WTC11 (cell line): ENCODE data around the gene PCDH1. TPM values are rescaled to one million over a fixed set of nuclear protein-coding genes. Genes with fewer than 3 reads are reported as not detected.
A peak's percentile ranks its signal among the peaks of the same experiment; 100 is the strongest.

Source experiments
- ATAC-seq: fragments of 200-7000 bp; cut with Tn5 transposase; 2 replicates; pipeline ENCODE4 v1.10.0; 2021; ENCODE audit warnings: mild to moderate bottlenecking, moderate library complexity
- CTCF ChIA-PET: fragments of 300-600 bp; sonication (Branson Sonifier 250); formaldehyde crosslinking; loops from one replicate; lab custom pipeline; 2021; ENCODE audit warnings: antibody characterized with exemption; lab: Charles Lee
- POLR2A ChIA-PET: fragments of 350-600 bp; sonication (Branson Sonifier 250); formaldehyde crosslinking; loops from one replicate; lab custom pipeline; 2021; ENCODE audit warnings: antibody characterized with exemption; lab: Charles Lee
- DNase-seq: peaks from one replicate; pipeline ENCODE4 v3.0.0; 2021; ENCODE audit warnings: low spot score
- H3K27ac Mint-ChIP-seq: 2 replicates; pipeline ENCODE4 v1.8.0; 2021; ENCODE audit warnings: mixed read lengths
- H3K27me3 Mint-ChIP-seq: 2 replicates; pipeline ENCODE4 v1.8.0; 2021; ENCODE audit warnings: low read depth, mild to moderate bottlenecking, moderate library complexity, mixed read lengths
- H3K36me3 Mint-ChIP-seq: 2 replicates; pipeline ENCODE4 v1.8.0; 2021; ENCODE audit warnings: mixed read lengths
- H3K4me1 Mint-ChIP-seq: 2 replicates; pipeline ENCODE4 v1.8.0; 2022; ENCODE audit warnings: mixed read lengths
- H3K4me3 Mint-ChIP-seq: 2 replicates; pipeline ENCODE4 v1.8.0; 2021; ENCODE audit warnings: mild to moderate bottlenecking, moderate library complexity, mixed read lengths
- H3K9me3 Mint-ChIP-seq: 2 replicates; pipeline ENCODE4 v1.8.0; 2021; ENCODE audit warnings: mixed read lengths
- ARID4B ChIP-seq: sonication (generic); formaldehyde crosslinking; IDR thresholded peaks from 2 replicates; pipeline ENCODE4 v1.8.0; 2023; ENCODE audit warnings: missing genetic modification reagents, mild to moderate bottlenecking, borderline replicate concordance
- GABPB1 ChIP-seq: sonication (generic); formaldehyde crosslinking; IDR thresholded peaks from 2 replicates; pipeline ENCODE4 v1.8.1; 2023; ENCODE audit warnings: mild to moderate bottlenecking, missing genetic modification reagents
- JAZF1 ChIP-seq: fragments of 250-450 bp; sonication (Bioruptor Pico); IDR thresholded peaks from 2 replicates; pipeline ENCODE4 v1.9.0; 2021; ENCODE audit warnings: moderate library complexity, mild to moderate bottlenecking, inconsistent platforms
- JUN ChIP-seq: sonication (generic); formaldehyde crosslinking; IDR thresholded peaks from 2 replicates; pipeline ENCODE4 v1.8.0; 2023; ENCODE audit warnings: mild to moderate bottlenecking, missing genetic modification reagents
- NFE2L1 ChIP-seq: sonication (generic); formaldehyde crosslinking; IDR thresholded peaks from 2 replicates; pipeline ENCODE4 v1.8.1; 2023; ENCODE audit warnings: missing genetic modification reagents
- NFYB ChIP-seq: sonication (generic); formaldehyde crosslinking; conservative IDR thresholded peaks from 2 replicates; pipeline ENCODE4 v1.8.0; 2022; ENCODE audit warnings: low read depth, missing genetic modification reagents
- PRDM15 ChIP-seq: sonication (generic); formaldehyde crosslinking; IDR thresholded peaks from 2 replicates; pipeline ENCODE4 v1.8.0; 2022; ENCODE audit warnings: missing genetic modification reagents
- USF1 ChIP-seq: sonication (generic); formaldehyde crosslinking; IDR thresholded peaks from 2 replicates; pipeline ENCODE4 v1.8.0; 2022; ENCODE audit warnings: mild to moderate bottlenecking, missing genetic modification reagents
- ZBTB21 ChIP-seq: sonication (generic); formaldehyde crosslinking; IDR thresholded peaks from 2 replicates; pipeline ENCODE4 v1.8.1; 2023; ENCODE audit warnings: mild to moderate bottlenecking, missing genetic modification reagents, borderline replicate concordance
- ZNF232 ChIP-seq: sonication (generic); formaldehyde crosslinking; IDR thresholded peaks from 2 replicates; pipeline ENCODE4 v1.8.0; 2022; ENCODE audit warnings: mild to moderate bottlenecking, missing genetic modification reagents
- ZNF317 ChIP-seq: sonication (generic); formaldehyde crosslinking; IDR thresholded peaks from 2 replicates; pipeline ENCODE4 v1.8.1; 2023; ENCODE audit warnings: low read depth, mild to moderate bottlenecking, moderate library complexity, missing genetic modification reagents, borderline replicate concordance
- ZNF425 ChIP-seq: fragments of 250-450 bp; sonication (Bioruptor Pico); conservative IDR thresholded peaks from 2 replicates; pipeline ENCODE4 v1.9.0; 2021; ENCODE audit warnings: mild to moderate bottlenecking
- total RNA-seq: library from RNA; stranded (reverse); gene quantifications from 3 replicates; pipeline ENCODE4 v1.2.3, GENCODE V29; 2021

The PCDH1 gene
- total RNA-seq, 1 experiment from 2014 or later: 105 TPM

- ChIA-PET CTCF (interaction anchor here (0.6 to 7.8 kb wide), 14 partner anchors 10 to 575 kb away, joined by 3 to 74 read pairs (median 6); partner anchors contain the start of genes DELE1, PCDH1 and RNF14), POLR2A (interaction anchor here (0.8 to 1.9 kb wide), 2 partner anchors 10 to 240 kb away, joined by 3 to 7 read pairs; partner anchors contain the start of gene DELE1)
- Mint-ChIP-seq H3K27ac (no peak overlapping the region), H3K36me3 (no peaks in the 10 kb centered on the region), H3K4me3 (peak overlapping the region; percentile 66), H3K27me3 (peaks cover 27% of the 10 kb centered on the region), H3K9me3 (no peaks in the 10 kb centered on the region), H3K4me1 (peaks cover 29% of the 10 kb centered on the region)
- DNase-seq (no peak), ATAC-seq (no peak)
- TF ChIP-seq JAZF1: no peak
Measured at GRCh38 chr5:141913560-141914198, 35.5 kb upstream of the PCDH1 start.

GRCh38 chr5:141910271-141910673, 32.1 kb upstream of the PCDH1 start:
- ChIA-PET POLR2A (no interaction called here), CTCF (interaction anchor here (0.7 to 2.4 kb wide), 3 partner anchors 31 to 241 kb away, joined by 3 to 10 read pairs (median 4); partner anchors contain the start of gene PCDH1)
- Mint-ChIP-seq H3K27ac (no peak overlapping the region), H3K4me3 (no peak overlapping the region), H3K9me3 (peaks cover 8% of the 10 kb centered on the region), H3K4me1 (peaks cover 15% of the 10 kb centered on the region), H3K27me3 (peaks cover 28% of the 10 kb centered on the region), H3K36me3 (no peaks in the 10 kb centered on the region)
- no peak for ATAC-seq
- DNase-seq: no peak
- TF ChIP-seq JUN (CRISPR knock-in tag) (no peak), USF1 (no peak), PRDM15 (CRISPR knock-in tag) (peak; percentile 68), ZNF317 (no peak)

GRCh38 chr5:141909212-141909611, 31.0 kb upstream of the PCDH1 start:
- Mint-ChIP-seq H3K36me3 (no peaks in the 10 kb centered on the region), H3K9me3 (peaks cover 12% of the 10 kb centered on the region), H3K4me1 (peaks cover 10% of the 10 kb centered on the region), H3K27ac (no peak overlapping the region), H3K27me3 (peaks cover 20% of the 10 kb centered on the region), H3K4me3 (no peak overlapping the region)
- ChIA-PET CTCF (interaction anchor here (1.3 kb wide), 1 partner anchor 240 kb away, joined by 3 read pairs; no protein-coding TSS in a partner anchor), POLR2A (no interaction called here)
- ATAC-seq (no peak), DNase-seq (no peak)
- TF ChIP-seq GABPB1 (CRISPR knock-in tag): no peak
- no peak for TF ChIP-seq ZNF425 (CRISPR knock-in tag)
- TF ChIP-seq ZNF232 (CRISPR knock-in tag): no peak
- no peak for TF ChIP-seq NFE2L1 (CRISPR knock-in tag)
- TF ChIP-seq NFYB (CRISPR knock-in tag): no peak

- Mint-ChIP-seq H3K4me3 (no peak overlapping the region), H3K9me3 (peaks cover 12% of the 10 kb centered on the region), H3K27ac (no peak overlapping the region), H3K4me1 (peaks cover 9% of the 10 kb centered on the region), H3K36me3 (no peaks in the 10 kb centered on the region), H3K27me3 (peaks cover 18% of the 10 kb centered on the region)
- CTCF ChIA-PET: no interaction called here
- ATAC-seq: no peak
- POLR2A ChIA-PET: interaction anchor here (0.5 kb wide), 1 partner anchor 16 kb away, joined by 3 read pairs; no protein-coding TSS in a partner anchor
- no peak for DNase-seq
- no peak for TF ChIP-seq ZBTB21 (CRISPR knock-in tag)
- no peak for TF ChIP-seq ARID4B (CRISPR knock-in tag)
- TF ChIP-seq, all 79 proteins: peak for 0
Measured at GRCh38 chr5:141908796-141909195, 30.6 kb upstream of the PCDH1 start.
